Stimulated activated naive CD4-positive, alpha-beta T cell (primary cell): ENCODE results near the gene SDHA.

ENCODE experiments used
- DNase-seq, 6 experiments: peaks; one replicate each; lab custom pipeline; 2025; lab: John Stamatoyannopoulos, UW

The SDHA gene

GRCh38 chr5:217494-218456, at the start of gene SDHA, which contains the start of gene CCDC127:
Gene SDHA, plus strand, starts transcription at chr5:218320. Its CDS starts 36 bp downstream, at chr5:218356.
Gene CCDC127, minus strand, starts transcription at chr5:218153. Its CDS starts 1,304 bp downstream, at chr5:216849.
- peak; percentile 96 to 99 (median 98) for DNase-seq

GRCh38 chr5:169071-169727, 48.9 kb upstream of the SDHA start:
- DNase-seq: no peak

GRCh38 chr5:169728-170094, 48.4 kb upstream of the SDHA start:
- DNase-seq: no peak

GRCh38 chr5:170971-171800, 46.9 kb upstream of the SDHA start:
- no peak for DNase-seq

- no peak for DNase-seq
Observed at GRCh38 chr5:171801-172331, 46.3 kb upstream of the SDHA start.

- no peak for DNase-seq
Observed at GRCh38 chr5:172421-172820, 45.7 kb upstream of the SDHA start.

- no peak for DNase-seq
Observed at GRCh38 chr5:172841-173251, 45.3 kb upstream of the SDHA start.

GRCh38 chr5:173392-174290, 44.5 kb upstream of the SDHA start:
- DNase-seq: no peak

GRCh38 chr5:174291-174600, 43.9 kb upstream of the SDHA start:
- DNase-seq: no peak

GRCh38 chr5:174876-175465, 43.1 kb upstream of the SDHA start:
- no peak for DNase-seq

- no peak for DNase-seq
Observed at GRCh38 chr5:176296-176823, 41.8 kb upstream of the SDHA start.

GRCh38 chr5:178110-178509, 40.0 kb upstream of the SDHA start:
- DNase-seq: no peak

- DNase-seq: no peak
Observed at GRCh38 chr5:179401-179800, 38.7 kb upstream of the SDHA start.

- no peak for DNase-seq
Observed at GRCh38 chr5:180286-180918, 37.7 kb upstream of the SDHA start.

GRCh38 chr5:181160-181559, 37.0 kb upstream of the SDHA start:
- DNase-seq: no peak

- no peak for DNase-seq
Observed at GRCh38 chr5:181566-181965, 36.6 kb upstream of the SDHA start.

GRCh38 chr5:182126-182525, 36.0 kb upstream of the SDHA start:
- DNase-seq: no peak

- DNase-seq: no peak
Observed at GRCh38 chr5:184471-184870, 33.6 kb upstream of the SDHA start.

- DNase-seq: no peak
Observed at GRCh38 chr5:185095-186070, 32.7 kb upstream of the SDHA start.
